Body of pancreas (tissue), 4 donors: ENCODE measurements around the gene RBM8A.

Source experiments
- POLR2A ChIP-seq, 3 donors: fragments of 450-650 bp; IDR thresholded peaks; one replicate each; pipeline ENCODE4 v1.6.1; 2016; ENCODE audit warnings: antibody characterized with exemption in 3 of 3, mild to moderate bottlenecking in 2 of 3
- TF ChIP-seq, protein P1 (sequence below), 7 experiments: fragments of 450-650 bp in 4 of 7; fragments of 200-600 bp in 3 of 7; sonication (generic) in 3 of 7; IDR thresholded peaks; one replicate each; pipeline ENCODE4 v1.5.1; 2016 to 2019; ENCODE audit warnings: antibody characterized with exemption in 7 of 7

DNA sequence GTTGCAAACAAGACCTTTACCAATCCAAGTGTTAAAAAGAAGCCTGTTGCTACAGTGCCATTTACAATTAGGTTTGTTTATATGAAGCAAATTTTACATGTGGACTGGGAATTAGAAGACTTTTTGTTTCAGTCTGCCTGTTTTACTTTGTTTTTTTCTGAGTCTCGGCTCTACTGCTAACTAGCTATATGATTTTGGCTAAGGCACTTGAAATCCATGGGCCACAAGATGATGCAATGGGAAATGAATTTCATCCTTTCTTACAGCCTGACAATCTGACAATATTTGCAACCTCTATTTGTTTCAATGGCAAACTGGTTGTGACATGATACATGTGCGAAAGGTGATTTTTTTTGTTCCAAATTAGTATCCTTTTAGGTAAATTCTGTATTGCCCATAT, 5.0 kb downstream of the RBM8A start:
- TF ChIP-seq, protein P1, sequence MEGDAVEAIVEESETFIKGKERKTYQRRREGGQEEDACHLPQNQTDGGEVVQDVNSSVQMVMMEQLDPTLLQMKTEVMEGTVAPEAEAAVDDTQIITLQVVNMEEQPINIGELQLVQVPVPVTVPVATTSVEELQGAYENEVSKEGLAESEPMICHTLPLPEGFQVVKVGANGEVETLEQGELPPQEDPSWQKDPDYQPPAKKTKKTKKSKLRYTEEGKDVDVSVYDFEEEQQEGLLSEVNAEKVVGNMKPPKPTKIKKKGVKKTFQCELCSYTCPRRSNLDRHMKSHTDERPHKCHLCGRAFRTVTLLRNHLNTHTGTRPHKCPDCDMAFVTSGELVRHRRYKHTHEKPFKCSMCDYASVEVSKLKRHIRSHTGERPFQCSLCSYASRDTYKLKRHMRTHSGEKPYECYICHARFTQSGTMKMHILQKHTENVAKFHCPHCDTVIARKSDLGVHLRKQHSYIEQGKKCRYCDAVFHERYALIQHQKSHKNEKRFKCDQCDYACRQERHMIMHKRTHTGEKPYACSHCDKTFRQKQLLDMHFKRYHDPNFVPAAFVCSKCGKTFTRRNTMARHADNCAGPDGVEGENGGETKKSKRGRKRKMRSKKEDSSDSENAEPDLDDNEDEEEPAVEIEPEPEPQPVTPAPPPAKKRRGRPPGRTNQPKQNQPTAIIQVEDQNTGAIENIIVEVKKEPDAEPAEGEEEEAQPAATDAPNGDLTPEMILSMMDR (IDR thresholded peaks at IDR 0.05), result no peak
- no peak for TF ChIP-seq POLR2A (IDR thresholded peaks at IDR 0.05)
